Central memory CD4-positive, alpha-beta T cell (primary cell): ENCODE measurements around the gene CCSER1.

Experiments
- DNase-seq: peaks from one replicate; pipeline ENCODE4 v3.0.0; 2022
- total RNA-seq, 3 experiments: gene quantifications; one replicate each; lab custom pipeline; 2026; lab: John Stamatoyannopoulos, UW

CCSER1 gene
- total RNA-seq: 0.42 to 5.4 (median 0.65) reads per million in 3 experiments

DNA sequence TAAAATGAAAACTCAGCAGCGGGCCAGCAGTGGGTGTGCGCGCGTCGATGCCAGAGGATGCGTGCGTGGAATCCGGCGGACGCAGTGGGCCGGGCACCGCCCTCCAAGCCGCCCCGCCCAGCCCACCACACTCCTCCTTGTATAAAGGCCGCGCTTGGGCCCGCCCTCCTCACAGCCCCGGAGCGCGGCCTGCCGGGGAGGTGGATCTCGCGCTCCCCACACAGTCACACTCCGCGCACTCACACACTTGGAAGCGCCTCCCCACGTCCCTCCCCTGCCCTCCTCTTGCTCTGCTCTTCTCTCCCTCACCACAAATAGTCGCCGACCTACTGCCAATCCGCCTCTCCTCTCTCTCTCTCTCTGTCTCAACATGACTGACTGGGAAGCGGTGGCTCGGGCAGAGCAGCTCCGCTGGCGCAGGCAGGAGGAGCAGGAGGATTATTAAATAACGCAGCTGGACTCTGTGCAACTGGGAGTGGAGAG is at the start of gene CCSER1:
Gene CCSER1 (plus strand): TSS at position 172 of the 483 bp plus-strand sequence.
- peak; percentile 36 for DNase-seq

GRCh38 chr4:90078440-90078839 is 48.8 kb upstream of the CCSER1 start:
- DNase-seq: no peak

GRCh38 chr4:90080116-90080515 is 47.1 kb upstream of the CCSER1 start:
- DNase-seq: no peak

GRCh38 chr4:90081432-90082144 is 45.6 kb upstream of the CCSER1 start:
- no peak for DNase-seq

- DNase-seq: no peak
Measured at GRCh38 chr4:90082449-90082848, 44.7 kb upstream of the CCSER1 start.

DNA sequence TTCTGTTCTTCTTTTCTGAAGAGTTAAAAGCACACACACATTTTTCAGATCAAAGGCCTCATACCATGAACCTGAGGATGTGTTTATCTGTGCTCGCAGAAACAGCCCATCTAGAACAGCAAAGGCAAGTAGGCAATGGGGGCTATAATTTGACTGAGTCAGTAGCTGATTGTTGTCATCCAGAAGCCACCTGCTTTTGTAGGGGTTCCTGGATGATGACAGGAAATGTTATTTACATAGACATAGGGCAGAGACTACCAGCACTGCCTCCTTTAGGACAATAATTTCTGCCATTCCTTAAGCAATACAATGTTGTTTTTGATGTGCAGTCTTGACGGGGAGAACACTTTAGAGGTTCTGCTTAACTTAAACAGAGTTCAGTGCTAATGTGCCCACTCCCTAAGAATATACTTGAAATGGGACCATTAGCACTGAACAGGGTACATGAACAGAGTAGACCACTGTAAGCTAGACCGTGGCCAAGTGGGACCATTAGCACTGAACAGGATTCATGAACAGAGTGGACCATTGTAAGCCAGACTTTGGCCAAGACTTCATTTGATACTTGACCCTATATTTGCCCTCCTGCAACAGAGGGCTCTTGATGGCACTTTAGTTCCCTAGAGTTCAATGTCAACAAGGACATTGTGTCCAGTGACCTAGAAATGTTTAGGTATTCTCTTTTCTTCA is 42.8 kb upstream of the CCSER1 start:
- no peak for DNase-seq

GRCh38 chr4:90084967-90085295 is 42.3 kb upstream of the CCSER1 start:
- DNase-seq: no peak

DNA sequence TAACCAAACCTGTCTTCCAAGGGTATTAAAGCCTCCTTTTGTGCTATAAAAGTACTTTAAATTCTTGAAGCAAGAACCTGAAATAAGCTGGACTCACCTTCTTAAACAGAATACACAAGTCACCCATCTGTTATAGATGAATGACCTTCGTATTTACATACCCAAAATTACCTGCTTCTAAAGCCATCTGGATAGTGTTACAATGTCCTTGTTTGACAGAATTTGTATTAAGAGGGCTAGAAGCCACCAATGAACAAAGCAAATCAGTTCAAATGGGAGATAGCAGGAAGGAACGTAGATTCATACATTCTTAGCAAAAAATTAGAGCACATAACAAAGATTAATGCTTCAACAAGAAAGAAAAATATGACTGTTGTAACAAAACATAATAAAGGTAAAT is 33.7 kb upstream of the CCSER1 start:
- no peak for DNase-seq

- no peak for DNase-seq
Measured at GRCh38 chr4:90095000-90095399, 32.2 kb upstream of the CCSER1 start.

DNA sequence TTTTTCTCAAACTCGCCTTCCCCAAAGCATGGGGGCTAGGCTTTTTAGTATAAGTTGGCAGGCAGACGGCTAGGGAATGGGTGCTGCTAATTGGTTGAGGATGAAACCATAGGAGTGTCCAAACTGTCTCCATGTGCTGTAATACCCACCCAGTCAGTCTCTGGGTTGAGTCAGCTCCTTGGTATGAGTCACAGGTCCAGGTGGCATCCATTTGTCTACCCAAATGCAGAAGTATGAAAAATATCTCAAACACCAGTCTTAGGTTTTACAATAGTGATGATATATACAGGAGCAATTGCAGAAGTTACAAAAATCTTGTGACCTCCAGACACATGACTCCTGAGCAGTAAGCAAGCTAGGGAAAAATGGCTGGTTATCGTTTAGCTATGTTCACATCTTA is 27.4 kb upstream of the CCSER1 start:
- no peak for DNase-seq

- no peak for DNase-seq
Measured at GRCh38 chr4:90103991-90104390, 23.2 kb upstream of the CCSER1 start.

GRCh38 chr4:90105274-90105673 is 21.9 kb upstream of the CCSER1 start:
- DNase-seq: no peak

GRCh38 chr4:90112715-90113114 is 14.5 kb upstream of the CCSER1 start:
- no peak for DNase-seq

DNA sequence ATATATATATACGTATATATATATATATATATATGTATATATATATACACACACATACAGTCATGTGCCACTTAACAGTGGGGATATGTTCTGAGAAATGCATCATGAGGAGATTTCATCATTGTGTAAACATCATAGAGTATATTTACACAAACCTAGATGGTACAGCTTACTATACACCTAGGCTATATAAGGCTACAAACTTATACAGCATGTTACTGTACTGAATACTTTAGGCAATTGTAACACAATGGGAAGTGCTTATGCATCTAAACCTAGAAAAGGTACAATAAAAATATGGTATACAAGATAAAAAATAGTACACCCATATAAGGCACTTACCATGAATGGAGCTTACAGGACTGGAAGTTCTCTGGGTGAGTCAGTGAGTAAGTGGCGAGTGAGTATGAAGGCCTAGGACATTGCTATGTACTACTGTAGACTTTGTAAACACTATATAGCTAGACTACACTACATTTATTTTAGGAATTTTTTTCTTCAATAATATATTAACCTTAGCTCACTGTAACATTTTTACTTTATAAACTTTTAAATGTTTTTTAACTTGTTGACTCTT is 13.2 kb upstream of the CCSER1 start:
- no peak for DNase-seq

- no peak for DNase-seq
Measured at GRCh38 chr4:90118527-90119195, 8.5 kb upstream of the CCSER1 start.

DNA sequence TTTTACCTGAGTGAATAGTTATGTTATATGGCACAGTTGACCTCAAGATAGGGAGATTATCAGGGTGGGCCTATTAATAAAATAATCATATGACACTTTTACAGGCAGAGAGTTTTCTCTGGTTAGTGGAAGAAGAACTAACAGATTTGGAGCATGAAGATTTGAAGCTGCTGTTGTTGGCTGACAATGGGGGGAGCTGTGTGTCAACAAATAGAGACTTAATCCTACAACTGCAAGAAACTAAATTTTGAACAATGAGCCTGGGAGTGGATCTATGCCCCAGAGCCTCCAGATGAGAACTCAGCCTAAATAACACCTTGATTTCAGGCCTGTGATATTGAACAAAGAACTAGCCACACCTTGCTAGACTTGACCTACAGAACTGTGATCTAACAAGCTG is 7.2 kb upstream of the CCSER1 start:
- DNase-seq: no peak

DNA sequence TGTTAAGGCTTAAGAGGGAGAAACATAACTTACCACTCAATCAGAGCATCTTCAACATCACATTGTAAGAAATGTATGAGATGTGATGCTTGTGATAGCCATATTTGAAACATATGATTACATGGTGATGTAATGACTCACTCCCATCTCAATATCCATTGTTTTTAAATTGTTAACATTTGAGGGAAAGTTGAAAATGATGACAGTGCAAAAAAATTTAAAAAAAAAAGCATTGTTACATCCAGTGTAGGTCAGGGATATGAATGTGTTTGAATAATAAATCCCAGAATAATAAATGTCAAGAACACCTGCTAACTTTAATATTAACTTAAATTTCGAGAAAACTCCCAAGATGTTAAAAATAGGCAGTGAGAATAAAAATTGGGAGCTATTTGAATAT is 6.4 kb upstream of the CCSER1 start:
- no peak for DNase-seq

- DNase-seq: no peak
Measured at GRCh38 chr4:90121676-90122354, 5.4 kb upstream of the CCSER1 start.

DNA sequence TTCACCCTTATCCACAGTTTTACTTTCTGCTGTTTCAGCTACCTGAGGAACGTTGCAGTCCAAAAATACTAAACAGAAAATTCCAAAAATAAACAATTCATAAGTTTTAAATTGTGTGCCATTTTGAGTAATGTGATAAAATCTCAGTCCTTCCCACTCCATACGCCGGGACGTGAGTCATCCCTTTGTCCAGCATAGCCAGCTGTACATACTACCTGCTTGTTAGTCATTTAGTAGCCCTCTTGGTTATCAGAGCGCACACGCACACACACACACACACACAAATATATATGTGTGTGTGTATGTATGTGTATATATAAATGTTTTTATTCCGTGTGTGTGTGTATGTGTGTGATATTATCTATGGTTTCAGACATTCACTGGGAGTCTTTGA is 4.8 kb upstream of the CCSER1 start:
- DNase-seq: no peak

DNA sequence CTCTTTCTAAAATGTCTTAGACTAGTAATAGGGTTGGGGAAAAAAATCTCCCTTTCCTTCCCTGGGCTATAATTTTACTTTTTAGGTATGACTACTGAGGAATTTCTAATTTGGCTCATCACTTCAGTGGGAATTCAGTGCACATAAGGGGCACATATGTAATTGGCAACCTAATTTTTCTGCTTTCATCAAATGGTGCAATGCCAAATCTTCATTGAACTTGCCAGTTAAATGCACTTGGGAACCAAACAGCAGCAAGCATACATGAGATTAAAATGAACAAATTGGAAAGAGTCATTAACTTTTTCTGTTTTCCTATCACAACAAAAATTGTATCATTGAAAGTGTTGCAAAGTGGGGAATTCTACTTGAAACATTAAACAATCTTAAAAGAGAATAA is 2.9 kb upstream of the CCSER1 start:
- no peak for DNase-seq

DNA sequence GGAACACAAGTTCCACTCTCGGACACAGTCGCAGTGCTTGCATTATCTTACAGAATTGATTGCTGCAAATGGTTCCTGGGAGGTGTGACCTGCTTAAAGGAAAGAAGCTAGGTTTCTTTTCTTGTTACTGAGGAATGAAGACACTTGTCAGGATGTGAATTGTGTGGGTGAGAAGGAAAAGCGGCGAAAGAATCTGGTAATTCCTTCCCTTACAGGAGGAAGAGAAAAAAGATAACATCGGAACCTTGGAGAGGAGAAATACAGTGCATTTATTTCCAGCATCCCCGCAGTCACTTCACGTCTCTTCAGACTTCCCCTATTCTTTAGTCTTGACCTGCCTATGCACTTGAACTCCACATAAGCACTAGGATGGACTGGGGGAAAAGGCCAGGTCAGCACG is 389 bp upstream of the CCSER1 start:
- no peak for DNase-seq

GRCh38 chr4:90127706-90128345 is 632 bp downstream of the CCSER1 start:
- no peak for DNase-seq
